ENCODE data around the gene PLAGL1. TPM values are rescaled to one million over a fixed set of nuclear protein-coding genes. Genes with fewer than 3 reads are reported as not detected.

The PLAGL1 gene
- total RNA-seq, 1 experiment from 2014 or later = 24.3 TPM

DNA sequence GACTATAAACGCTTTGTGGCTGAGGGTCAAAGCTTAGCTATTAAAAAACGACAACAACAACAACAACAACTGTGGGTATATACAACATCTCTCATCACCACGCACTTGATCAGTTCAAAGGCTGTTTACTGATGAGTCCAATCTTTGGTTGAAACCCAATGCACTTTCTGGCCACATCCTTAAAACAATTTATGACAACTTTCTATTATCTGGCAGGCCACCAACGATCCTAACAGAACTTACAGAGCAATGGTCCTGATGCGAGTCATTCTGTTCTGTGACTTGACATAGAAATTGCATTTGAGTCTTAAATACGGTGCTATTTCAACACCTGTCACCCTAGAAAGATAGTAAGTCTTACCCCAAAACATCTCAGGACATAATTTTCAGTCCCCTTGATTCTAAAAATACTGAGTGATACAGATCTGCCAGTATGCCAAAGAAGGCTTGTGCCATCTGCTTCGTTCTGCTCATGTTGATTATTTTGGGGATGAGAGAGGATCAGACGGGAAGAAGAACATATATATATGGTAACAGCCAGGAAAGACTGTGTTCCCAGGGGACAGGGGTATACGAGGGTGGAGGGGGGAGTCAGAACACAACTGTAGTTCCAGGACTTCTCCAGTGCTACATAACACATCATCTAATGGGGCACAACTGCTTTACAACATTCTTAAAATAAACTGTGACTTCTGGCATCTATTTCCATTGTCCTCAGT is 55.8 kb downstream of the PLAGL1 start:
- in situ Hi-C loops (cut with HindIII; ENCODE audit: low pct_unique_long_range_greater_than_20kb, low sequenced_read_pairs) (no loop called here), intact Hi-C loops (cut with micrococcal nuclease; ENCODE audit: unreplicated experiment) (no loop called here)
- Histone ChIP-seq H3K4me1 (ENCODE audit: control insufficient read depth, insufficient read depth, low read length) (no peaks in the 10 kb centered on the region), H3K36me3 (ENCODE audit: control insufficient read depth, insufficient read depth, low read length) (no peaks in the 10 kb centered on the region; the same call in 1 of the 2 replicates), H3K4me3 (ENCODE audit: low read depth in 2 of 2, low read length in 2 of 2) (no peak overlapping the region), H3K9me3 (ENCODE audit: control insufficient read depth, insufficient read depth, low read depth, low read length) (no peaks in the 10 kb centered on the region), H3K27ac (ENCODE audit: low read length) (no peak overlapping the region), H3K27me3 (ENCODE audit: control insufficient read depth, insufficient read depth, low read length) (no peaks in the 10 kb centered on the region)
- BruUV-seq (replicated peaks) = no TSS peak
- no peak for TF ChIP-seq POLR2AphosphoS5 (IDR thresholded peaks at IDR 0.05; ENCODE audit: low read depth, low read length)
- TF ChIP-seq SIN3A (IDR thresholded peaks at IDR 0.05; ENCODE audit: borderline replicate concordance, insufficient read depth, low read depth, low read length) = no peak
- TF ChIP-seq, protein P1, sequence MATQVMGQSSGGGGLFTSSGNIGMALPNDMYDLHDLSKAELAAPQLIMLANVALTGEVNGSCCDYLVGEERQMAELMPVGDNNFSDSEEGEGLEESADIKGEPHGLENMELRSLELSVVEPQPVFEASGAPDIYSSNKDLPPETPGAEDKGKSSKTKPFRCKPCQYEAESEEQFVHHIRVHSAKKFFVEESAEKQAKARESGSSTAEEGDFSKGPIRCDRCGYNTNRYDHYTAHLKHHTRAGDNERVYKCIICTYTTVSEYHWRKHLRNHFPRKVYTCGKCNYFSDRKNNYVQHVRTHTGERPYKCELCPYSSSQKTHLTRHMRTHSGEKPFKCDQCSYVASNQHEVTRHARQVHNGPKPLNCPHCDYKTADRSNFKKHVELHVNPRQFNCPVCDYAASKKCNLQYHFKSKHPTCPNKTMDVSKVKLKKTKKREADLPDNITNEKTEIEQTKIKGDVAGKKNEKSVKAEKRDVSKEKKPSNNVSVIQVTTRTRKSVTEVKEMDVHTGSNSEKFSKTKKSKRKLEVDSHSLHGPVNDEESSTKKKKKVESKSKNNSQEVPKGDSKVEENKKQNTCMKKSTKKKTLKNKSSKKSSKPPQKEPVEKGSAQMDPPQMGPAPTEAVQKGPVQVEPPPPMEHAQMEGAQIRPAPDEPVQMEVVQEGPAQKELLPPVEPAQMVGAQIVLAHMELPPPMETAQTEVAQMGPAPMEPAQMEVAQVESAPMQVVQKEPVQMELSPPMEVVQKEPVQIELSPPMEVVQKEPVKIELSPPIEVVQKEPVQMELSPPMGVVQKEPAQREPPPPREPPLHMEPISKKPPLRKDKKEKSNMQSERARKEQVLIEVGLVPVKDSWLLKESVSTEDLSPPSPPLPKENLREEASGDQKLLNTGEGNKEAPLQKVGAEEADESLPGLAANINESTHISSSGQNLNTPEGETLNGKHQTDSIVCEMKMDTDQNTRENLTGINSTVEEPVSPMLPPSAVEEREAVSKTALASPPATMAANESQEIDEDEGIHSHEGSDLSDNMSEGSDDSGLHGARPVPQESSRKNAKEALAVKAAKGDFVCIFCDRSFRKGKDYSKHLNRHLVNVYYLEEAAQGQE (IDR thresholded peaks at IDR 0.05; ENCODE audit: insufficient read depth in 1 of 2, low read depth in 2 of 2, low read length in 1 of 2) = no peak
- TF ChIP-seq, protein P2, sequence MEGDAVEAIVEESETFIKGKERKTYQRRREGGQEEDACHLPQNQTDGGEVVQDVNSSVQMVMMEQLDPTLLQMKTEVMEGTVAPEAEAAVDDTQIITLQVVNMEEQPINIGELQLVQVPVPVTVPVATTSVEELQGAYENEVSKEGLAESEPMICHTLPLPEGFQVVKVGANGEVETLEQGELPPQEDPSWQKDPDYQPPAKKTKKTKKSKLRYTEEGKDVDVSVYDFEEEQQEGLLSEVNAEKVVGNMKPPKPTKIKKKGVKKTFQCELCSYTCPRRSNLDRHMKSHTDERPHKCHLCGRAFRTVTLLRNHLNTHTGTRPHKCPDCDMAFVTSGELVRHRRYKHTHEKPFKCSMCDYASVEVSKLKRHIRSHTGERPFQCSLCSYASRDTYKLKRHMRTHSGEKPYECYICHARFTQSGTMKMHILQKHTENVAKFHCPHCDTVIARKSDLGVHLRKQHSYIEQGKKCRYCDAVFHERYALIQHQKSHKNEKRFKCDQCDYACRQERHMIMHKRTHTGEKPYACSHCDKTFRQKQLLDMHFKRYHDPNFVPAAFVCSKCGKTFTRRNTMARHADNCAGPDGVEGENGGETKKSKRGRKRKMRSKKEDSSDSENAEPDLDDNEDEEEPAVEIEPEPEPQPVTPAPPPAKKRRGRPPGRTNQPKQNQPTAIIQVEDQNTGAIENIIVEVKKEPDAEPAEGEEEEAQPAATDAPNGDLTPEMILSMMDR (IDR thresholded peaks at IDR 0.05) = no peak
- TF ChIP-seq TCF7L2 (IDR thresholded peaks at IDR 0.05; ENCODE audit: low read depth, low read length) = no peak
- POLR2A ChIA-PET = no interaction called here
- ATAC-seq (no peak), DNase-seq (ENCODE audit: low read depth, low spot score) (no peak)
- CTCF ChIA-PET = interaction anchor here (0.6 kb wide), 1 partner anchor 16 kb away, joined by 3 read pairs; no protein-coding TSS in a partner anchor

DNA sequence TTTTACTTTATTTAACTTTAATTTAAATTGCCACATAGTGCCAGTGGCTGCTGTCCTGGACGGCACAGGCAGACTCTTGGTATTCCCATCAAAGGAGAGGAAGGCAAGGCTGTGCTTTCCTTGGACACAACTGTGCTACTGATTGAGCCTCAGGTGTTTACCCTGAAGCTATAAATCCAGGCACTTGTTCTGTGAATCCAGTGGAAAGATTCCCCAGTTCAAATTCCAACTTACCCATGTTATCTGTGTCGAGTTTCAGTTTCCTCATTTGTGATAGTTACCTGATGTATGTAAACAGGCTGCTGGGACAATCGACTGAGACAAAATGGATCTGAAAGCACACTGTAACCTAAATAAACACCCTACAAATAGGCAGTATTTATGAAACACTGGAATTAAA is 57.2 kb downstream of the PLAGL1 start:
- Histone ChIP-seq H3K4me1 (ENCODE audit: control insufficient read depth, insufficient read depth, low read length) (no peaks in the 10 kb centered on the region), H3K27ac (ENCODE audit: low read length) (no peak overlapping the region), H3K9me3 (ENCODE audit: control insufficient read depth, insufficient read depth, low read depth, low read length) (no peaks in the 10 kb centered on the region), H3K27me3 (ENCODE audit: control insufficient read depth, insufficient read depth, low read length) (no peaks in the 10 kb centered on the region), H3K36me3 (ENCODE audit: control insufficient read depth, insufficient read depth, low read length) (no peaks in the 10 kb centered on the region; the same call in 1 of the 2 replicates), H3K4me3 (ENCODE audit: low read depth in 2 of 2, low read length in 2 of 2) (no peak overlapping the region)
- no TSS peak for BruUV-seq (replicated peaks)
- DNase-seq (ENCODE audit: low read depth, low spot score) (no peak), ATAC-seq (no peak)
- intact Hi-C loops (cut with micrococcal nuclease; ENCODE audit: unreplicated experiment) (no loop called here), in situ Hi-C loops (cut with HindIII; ENCODE audit: low pct_unique_long_range_greater_than_20kb, low sequenced_read_pairs) (no loop called here)
- no peak for TF ChIP-seq TCF7L2 (IDR thresholded peaks at IDR 0.05; ENCODE audit: low read depth, low read length)
- no peak for TF ChIP-seq POLR2AphosphoS5 (IDR thresholded peaks at IDR 0.05; ENCODE audit: low read depth, low read length)
- TF ChIP-seq, protein P2 (IDR thresholded peaks at IDR 0.05) = no peak
- TF ChIP-seq SIN3A (IDR thresholded peaks at IDR 0.05; ENCODE audit: borderline replicate concordance, insufficient read depth, low read depth, low read length) = no peak
- TF ChIP-seq, protein P1 (IDR thresholded peaks at IDR 0.05; ENCODE audit: insufficient read depth in 1 of 2, low read depth in 2 of 2, low read length in 1 of 2) = no peak
- POLR2A ChIA-PET = no interaction called here
- CTCF ChIA-PET = interaction anchor here (1.3 kb wide), 1 partner anchor 11 kb away, joined by 5 read pairs; no protein-coding TSS in a partner anchor
